ENCODE results near the gene IRF4.

DNA sequence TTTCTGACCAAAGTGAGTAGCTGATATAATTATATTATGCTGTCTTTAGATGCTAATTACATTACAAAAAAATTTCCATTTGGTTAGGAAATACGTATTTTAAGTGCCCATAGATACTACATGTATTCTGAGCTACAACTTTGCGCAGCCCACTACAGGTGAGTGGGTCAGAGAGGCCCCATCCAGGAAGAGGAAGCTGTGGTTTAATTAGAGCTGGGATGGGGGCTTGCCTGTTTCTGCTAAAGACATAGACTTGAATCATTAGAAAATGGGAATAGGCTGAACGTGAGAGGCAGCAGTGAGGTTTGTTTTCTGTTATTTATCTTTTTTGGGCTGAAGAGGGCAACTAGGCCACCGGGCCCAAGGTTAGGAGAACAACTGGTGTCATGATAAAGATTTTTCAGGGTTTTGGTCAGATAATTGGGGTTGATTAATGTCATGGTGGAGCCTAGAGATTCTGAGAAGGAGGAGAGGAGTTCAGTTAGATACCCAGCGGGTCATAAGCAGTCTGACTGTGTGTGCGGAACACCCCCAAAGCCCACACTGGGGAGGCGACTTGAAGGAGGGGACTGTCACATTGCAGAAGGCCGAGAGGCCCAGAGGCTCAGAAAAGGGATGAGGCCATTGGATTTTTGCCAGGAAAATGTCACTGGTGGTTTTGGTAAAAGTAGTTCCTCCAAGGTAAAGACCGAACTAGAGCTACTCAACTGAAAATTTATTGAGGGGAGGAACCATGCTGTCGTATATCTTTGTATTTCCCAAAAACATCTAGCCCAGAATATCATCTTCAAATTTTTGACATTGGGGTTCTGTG lies 14.5 kb upstream of the IRF4 start:
- TF ChIP-seq, protein P1, sequence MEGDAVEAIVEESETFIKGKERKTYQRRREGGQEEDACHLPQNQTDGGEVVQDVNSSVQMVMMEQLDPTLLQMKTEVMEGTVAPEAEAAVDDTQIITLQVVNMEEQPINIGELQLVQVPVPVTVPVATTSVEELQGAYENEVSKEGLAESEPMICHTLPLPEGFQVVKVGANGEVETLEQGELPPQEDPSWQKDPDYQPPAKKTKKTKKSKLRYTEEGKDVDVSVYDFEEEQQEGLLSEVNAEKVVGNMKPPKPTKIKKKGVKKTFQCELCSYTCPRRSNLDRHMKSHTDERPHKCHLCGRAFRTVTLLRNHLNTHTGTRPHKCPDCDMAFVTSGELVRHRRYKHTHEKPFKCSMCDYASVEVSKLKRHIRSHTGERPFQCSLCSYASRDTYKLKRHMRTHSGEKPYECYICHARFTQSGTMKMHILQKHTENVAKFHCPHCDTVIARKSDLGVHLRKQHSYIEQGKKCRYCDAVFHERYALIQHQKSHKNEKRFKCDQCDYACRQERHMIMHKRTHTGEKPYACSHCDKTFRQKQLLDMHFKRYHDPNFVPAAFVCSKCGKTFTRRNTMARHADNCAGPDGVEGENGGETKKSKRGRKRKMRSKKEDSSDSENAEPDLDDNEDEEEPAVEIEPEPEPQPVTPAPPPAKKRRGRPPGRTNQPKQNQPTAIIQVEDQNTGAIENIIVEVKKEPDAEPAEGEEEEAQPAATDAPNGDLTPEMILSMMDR (IDR thresholded peaks at IDR 0.05), result no peak
- no peak for TF ChIP-seq POLR2A (IDR thresholded peaks at IDR 0.05)
